Measurements from ENCODE around the gene SGSM2. TPM values are rescaled to one million over a fixed set of nuclear protein-coding genes. Genes with fewer than 3 reads are reported as not detected.
A peak's percentile ranks its signal among the peaks of the same experiment; 100 is the strongest.

SGSM2 gene
- total RNA-seq, 1 donor from 2014 or later = 56.0 TPM

DNA sequence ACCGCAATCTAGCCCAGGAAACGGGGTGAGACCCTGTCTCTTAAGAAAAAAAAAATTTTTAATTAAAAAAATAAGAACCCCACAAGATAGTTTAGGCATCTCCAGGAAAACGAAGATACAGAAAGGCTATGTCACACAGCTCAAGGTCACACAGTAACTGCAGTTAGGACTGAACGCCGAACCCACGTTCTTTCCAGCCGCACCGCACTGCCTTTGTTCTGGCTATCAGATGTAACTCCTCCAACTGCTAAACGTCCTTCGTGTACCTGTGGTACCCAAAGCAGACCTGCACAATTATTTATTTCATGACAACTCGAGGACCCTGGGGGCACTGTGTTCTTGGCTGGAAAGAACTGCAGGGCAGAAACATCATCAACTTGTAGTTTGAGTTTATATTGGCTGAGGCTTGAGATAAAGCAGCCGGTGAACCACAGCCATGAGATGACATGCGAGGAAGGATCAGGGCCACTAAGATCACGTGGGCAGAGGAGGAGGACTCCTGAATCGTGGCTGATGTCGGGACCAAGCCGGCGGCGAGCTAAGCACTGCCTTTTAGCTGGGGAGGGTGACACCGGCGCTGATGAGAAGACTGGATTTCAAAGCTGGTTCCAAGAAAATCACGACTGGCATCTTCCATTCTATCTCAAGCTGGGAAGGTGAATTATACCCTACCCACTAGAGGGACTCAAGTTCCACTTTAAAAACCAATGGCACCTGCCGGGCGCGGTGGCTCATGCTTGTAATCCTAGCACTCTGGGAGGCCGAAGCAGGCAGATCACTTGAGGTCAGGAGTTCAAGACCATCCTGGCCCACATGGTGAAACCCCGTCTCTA is 84.2 kb downstream of the SGSM2 start:
- H3K9me3 Mint-ChIP-seq (ENCODE audit: unreplicated experiment) = no peaks in the 10 kb centered on the region
- H3K4me1 Mint-ChIP-seq (ENCODE audit: unreplicated experiment) = peaks cover 9% of the 10 kb centered on the region
- no peak overlapping the region for H3K4me3 Mint-ChIP-seq (ENCODE audit: unreplicated experiment)
- no peak overlapping the region for H3K27ac Mint-ChIP-seq (ENCODE audit: unreplicated experiment)
- peaks cover 15% of the 10 kb centered on the region for H3K36me3 Mint-ChIP-seq (ENCODE audit: unreplicated experiment)
- TF ChIP-seq, protein P1, sequence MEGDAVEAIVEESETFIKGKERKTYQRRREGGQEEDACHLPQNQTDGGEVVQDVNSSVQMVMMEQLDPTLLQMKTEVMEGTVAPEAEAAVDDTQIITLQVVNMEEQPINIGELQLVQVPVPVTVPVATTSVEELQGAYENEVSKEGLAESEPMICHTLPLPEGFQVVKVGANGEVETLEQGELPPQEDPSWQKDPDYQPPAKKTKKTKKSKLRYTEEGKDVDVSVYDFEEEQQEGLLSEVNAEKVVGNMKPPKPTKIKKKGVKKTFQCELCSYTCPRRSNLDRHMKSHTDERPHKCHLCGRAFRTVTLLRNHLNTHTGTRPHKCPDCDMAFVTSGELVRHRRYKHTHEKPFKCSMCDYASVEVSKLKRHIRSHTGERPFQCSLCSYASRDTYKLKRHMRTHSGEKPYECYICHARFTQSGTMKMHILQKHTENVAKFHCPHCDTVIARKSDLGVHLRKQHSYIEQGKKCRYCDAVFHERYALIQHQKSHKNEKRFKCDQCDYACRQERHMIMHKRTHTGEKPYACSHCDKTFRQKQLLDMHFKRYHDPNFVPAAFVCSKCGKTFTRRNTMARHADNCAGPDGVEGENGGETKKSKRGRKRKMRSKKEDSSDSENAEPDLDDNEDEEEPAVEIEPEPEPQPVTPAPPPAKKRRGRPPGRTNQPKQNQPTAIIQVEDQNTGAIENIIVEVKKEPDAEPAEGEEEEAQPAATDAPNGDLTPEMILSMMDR (IDR thresholded peaks at IDR 0.05) = peak; percentile 19
- no peaks in the 10 kb centered on the region for H3K27me3 Mint-ChIP-seq (ENCODE audit: unreplicated experiment)
- DNase-seq (ENCODE audit: extremely low spot score, unreplicated experiment) = no peak

DNA sequence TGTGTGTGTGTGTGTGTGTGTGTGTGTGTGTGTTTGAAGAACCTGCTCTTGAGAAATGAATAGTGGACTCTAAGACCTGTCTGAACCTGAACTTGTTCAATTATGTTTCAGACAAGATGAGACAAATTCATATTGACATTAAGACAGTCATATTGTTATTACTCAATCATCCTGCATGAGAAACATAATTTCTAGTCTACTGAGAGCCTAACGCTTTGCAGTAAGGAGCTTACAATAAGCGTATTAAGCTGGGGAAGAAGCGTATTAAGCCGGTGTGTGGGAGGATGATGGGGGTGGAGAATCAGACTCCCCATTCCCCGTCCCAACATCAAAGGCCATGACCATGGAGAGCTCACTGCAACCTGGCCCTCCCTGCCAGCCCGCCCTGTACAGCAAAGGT is 86.0 kb downstream of the SGSM2 start:
- H3K36me3 Mint-ChIP-seq (ENCODE audit: unreplicated experiment) = peaks cover 15% of the 10 kb centered on the region
- DNase-seq (ENCODE audit: extremely low spot score, unreplicated experiment) = no peak
- H3K27ac Mint-ChIP-seq (ENCODE audit: unreplicated experiment) = no peak overlapping the region
- no peaks in the 10 kb centered on the region for H3K9me3 Mint-ChIP-seq (ENCODE audit: unreplicated experiment)
- H3K4me3 Mint-ChIP-seq (ENCODE audit: unreplicated experiment) = no peak overlapping the region
- H3K27me3 Mint-ChIP-seq (ENCODE audit: unreplicated experiment) = no peaks in the 10 kb centered on the region
- peaks cover 7% of the 10 kb centered on the region for H3K4me1 Mint-ChIP-seq (ENCODE audit: unreplicated experiment)
- TF ChIP-seq, protein P1 (IDR thresholded peaks at IDR 0.05) = no peak

DNA sequence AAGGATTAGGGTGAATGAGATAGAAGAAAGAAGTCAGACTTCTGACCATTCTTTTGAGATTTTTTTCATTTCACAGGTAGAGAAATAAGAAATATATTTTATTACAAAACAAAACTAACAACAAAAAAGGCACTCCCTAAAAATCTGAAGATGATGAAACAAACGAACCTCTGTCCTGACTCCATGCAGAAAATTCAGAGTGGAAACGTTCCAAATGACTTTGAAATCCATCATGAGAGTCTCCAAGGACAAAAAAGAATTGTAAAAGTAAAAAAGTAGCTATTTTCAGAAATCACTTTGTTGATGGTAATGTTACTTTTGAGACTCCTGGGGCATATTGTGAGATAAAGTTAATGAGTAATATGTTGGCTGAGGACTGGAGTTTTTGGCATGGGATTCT is 89.9 kb downstream of the SGSM2 start:
- no peak overlapping the region for H3K27ac Mint-ChIP-seq (ENCODE audit: unreplicated experiment)
- TF ChIP-seq, protein P1 (IDR thresholded peaks at IDR 0.05) = no peak
- peaks cover 9% of the 10 kb centered on the region for H3K36me3 Mint-ChIP-seq (ENCODE audit: unreplicated experiment)
- DNase-seq (ENCODE audit: extremely low spot score, unreplicated experiment) = no peak
- no peaks in the 10 kb centered on the region for H3K9me3 Mint-ChIP-seq (ENCODE audit: unreplicated experiment)
- H3K4me3 Mint-ChIP-seq (ENCODE audit: unreplicated experiment) = no peak overlapping the region
- H3K27me3 Mint-ChIP-seq (ENCODE audit: unreplicated experiment) = no peaks in the 10 kb centered on the region
- H3K4me1 Mint-ChIP-seq (ENCODE audit: unreplicated experiment) = no peaks in the 10 kb centered on the region

DNA sequence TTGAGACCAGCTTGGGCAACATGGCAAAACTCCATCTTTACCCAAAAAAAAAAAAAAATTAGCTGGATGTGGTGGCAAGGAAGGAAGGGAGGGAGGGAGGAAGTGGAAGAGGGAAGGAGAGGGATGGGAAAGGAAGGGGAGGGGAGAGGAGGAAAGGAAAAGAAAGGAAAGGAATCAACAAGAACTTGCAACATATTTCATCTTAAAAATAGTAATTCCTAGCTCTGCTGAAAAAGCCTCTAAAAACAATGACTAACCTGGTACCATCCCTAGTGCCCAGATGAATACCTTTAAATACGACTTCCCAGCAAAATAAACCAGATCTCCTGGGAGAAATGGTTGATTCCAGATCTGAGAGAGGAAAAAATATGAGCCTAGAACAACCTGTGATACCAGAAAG is 90.6 kb downstream of the SGSM2 start:
- TF ChIP-seq, protein P1 (IDR thresholded peaks at IDR 0.05) = no peak
- Mint-ChIP-seq H3K9me3 (ENCODE audit: unreplicated experiment) (no peaks in the 10 kb centered on the region), H3K27me3 (ENCODE audit: unreplicated experiment) (no peaks in the 10 kb centered on the region), H3K36me3 (ENCODE audit: unreplicated experiment) (peaks cover 11% of the 10 kb centered on the region), H3K4me3 (ENCODE audit: unreplicated experiment) (no peak overlapping the region), H3K27ac (ENCODE audit: unreplicated experiment) (no peak overlapping the region), H3K4me1 (ENCODE audit: unreplicated experiment) (no peaks in the 10 kb centered on the region)
- no peak for DNase-seq (ENCODE audit: extremely low spot score, unreplicated experiment)

Other genes starting within 250 kb of the SGSM2 start
- 36.7 and 38.4 TPM in 2 replicates for gene SMG6, start 33.7 kb upstream of the SGSM2 start, total RNA-seq
- gene SRR, start 33.6 kb upstream of the SGSM2 start, total RNA-seq = 16.3 and 18.9 TPM in 2 replicates
- gene TSR1, start 1.0 kb upstream of the SGSM2 start, total RNA-seq = 26.3 and 27.5 TPM in 2 replicates
- 30.4 and 35.6 TPM in 2 replicates for gene MNT, start 63.6 kb downstream of the SGSM2 start, total RNA-seq
- 22.9 and 26.3 TPM in 2 replicates for gene METTL16, start 174.4 kb downstream of the SGSM2 start, total RNA-seq

All from osteocyte (in vitro differentiated cells).